Measurements from ENCODE around the gene HOXA13.

- TF ChIP-seq, protein P1, sequence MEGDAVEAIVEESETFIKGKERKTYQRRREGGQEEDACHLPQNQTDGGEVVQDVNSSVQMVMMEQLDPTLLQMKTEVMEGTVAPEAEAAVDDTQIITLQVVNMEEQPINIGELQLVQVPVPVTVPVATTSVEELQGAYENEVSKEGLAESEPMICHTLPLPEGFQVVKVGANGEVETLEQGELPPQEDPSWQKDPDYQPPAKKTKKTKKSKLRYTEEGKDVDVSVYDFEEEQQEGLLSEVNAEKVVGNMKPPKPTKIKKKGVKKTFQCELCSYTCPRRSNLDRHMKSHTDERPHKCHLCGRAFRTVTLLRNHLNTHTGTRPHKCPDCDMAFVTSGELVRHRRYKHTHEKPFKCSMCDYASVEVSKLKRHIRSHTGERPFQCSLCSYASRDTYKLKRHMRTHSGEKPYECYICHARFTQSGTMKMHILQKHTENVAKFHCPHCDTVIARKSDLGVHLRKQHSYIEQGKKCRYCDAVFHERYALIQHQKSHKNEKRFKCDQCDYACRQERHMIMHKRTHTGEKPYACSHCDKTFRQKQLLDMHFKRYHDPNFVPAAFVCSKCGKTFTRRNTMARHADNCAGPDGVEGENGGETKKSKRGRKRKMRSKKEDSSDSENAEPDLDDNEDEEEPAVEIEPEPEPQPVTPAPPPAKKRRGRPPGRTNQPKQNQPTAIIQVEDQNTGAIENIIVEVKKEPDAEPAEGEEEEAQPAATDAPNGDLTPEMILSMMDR (IDR thresholded peaks at IDR 0.05; ENCODE audit: low read depth, low read length, missing input control) = no peak
- TF ChIP-seq RXRA (IDR thresholded peaks at IDR 0.05) (no peak), YY1 (IDR thresholded peaks at IDR 0.05) (no peak), TAF1 (conservative IDR thresholded peaks at IDR 0.05) (no peak), SP1 (IDR thresholded peaks at IDR 0.05) (no peak), ZBTB33 (IDR thresholded peaks at IDR 0.05) (no peak), RAD21 (IDR thresholded peaks at IDR 0.05) (no peak)
- TF ChIP-seq, protein P2, sequence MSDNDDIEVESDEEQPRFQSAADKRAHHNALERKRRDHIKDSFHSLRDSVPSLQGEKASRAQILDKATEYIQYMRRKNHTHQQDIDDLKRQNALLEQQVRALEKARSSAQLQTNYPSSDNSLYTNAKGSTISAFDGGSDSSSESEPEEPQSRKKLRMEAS (IDR thresholded peaks at IDR 0.05) = no peak
Observed at GRCh38 chr7:27149842-27150567, 49.9 kb downstream of the HOXA13 start.

Measured in liver (tissue), 3 donors.